ENCODE data around the gene BICD2.

DNA sequence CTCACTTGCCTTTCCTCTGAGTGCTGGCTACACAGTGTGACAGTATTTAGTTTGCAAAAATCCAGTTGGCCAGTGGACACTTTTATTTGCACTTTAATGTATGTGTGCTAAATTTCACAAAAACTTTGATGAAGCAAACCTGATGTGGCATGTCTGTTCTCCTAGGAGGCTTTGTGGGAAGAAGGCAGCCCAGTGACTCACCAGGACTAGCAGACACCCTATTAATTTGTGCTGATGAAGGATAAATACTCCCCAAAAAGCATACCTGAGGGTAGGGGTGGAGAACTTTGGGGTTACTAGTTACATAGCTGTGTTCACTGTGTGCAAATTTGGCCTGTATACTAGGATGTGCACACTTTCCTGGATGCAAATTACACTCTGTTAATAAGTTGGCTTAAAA is 55.4 kb downstream of the BICD2 start:
- TF ChIP-seq, protein P1, sequence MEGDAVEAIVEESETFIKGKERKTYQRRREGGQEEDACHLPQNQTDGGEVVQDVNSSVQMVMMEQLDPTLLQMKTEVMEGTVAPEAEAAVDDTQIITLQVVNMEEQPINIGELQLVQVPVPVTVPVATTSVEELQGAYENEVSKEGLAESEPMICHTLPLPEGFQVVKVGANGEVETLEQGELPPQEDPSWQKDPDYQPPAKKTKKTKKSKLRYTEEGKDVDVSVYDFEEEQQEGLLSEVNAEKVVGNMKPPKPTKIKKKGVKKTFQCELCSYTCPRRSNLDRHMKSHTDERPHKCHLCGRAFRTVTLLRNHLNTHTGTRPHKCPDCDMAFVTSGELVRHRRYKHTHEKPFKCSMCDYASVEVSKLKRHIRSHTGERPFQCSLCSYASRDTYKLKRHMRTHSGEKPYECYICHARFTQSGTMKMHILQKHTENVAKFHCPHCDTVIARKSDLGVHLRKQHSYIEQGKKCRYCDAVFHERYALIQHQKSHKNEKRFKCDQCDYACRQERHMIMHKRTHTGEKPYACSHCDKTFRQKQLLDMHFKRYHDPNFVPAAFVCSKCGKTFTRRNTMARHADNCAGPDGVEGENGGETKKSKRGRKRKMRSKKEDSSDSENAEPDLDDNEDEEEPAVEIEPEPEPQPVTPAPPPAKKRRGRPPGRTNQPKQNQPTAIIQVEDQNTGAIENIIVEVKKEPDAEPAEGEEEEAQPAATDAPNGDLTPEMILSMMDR (IDR thresholded peaks at IDR 0.05), result no peak
- no peak for TF ChIP-seq POLR2AphosphoS5 (IDR thresholded peaks at IDR 0.05)
- TF ChIP-seq POLR2A (IDR thresholded peaks at IDR 0.05), result no peak

Measured in prostate gland (tissue), 2 donors.